Measurements from ENCODE around the gene SNUPN. TPM values are rescaled to one million over a fixed set of nuclear protein-coding genes. Genes with fewer than 3 reads are reported as not detected.

Gene SNUPN
- total RNA-seq, 4 donors from 2014 or later, result 14.2 to 18.3 (median 15.9) TPM

GRCh38 chr15:75606711-75607699 lies 18.5 kb downstream of the SNUPN start:
- no peak overlapping the region for H3K27ac ChIP-seq
- H3K9me3 ChIP-seq, result no peaks in the 10 kb centered on the region
- H3K4me3 ChIP-seq, result no peak overlapping the region
- no peaks in the 10 kb centered on the region for H3K27me3 ChIP-seq
- TF ChIP-seq POLR2A (IDR thresholded peaks at IDR 0.05), result no peak
- TF ChIP-seq CTCF (IDR thresholded peaks at IDR 0.05 in 4 of 5, conservative IDR thresholded peaks at IDR 0.05 in 1 of 5), result no peak
- in situ Hi-C loops (cut with MboI; ENCODE audit: low sequenced_read_pairs in 4 of 4) (loop anchor here in 1 of 4 donors (25.0 kb wide), 1 partner anchor 220 kb away; no protein-coding TSS in a partner anchor), intact Hi-C loops (cut with DNase I; ENCODE audit: low total_unique reads) (no loop called here)
- no peaks in the 10 kb centered on the region for H3K4me1 ChIP-seq
- peaks cover 0 to 67% of the 10 kb centered on the region in 2 donors for H3K36me3 ChIP-seq
- no peak for ATAC-seq
- no peak for DNase-seq

GRCh38 chr15:75606026-75606425 lies 19.5 kb downstream of the SNUPN start:
- in situ Hi-C loops (cut with MboI; ENCODE audit: low sequenced_read_pairs in 4 of 4) (loop anchor here in 1 of 4 donors (25.0 kb wide), 1 partner anchor 219 kb away; no protein-coding TSS in a partner anchor), intact Hi-C loops (cut with DNase I; ENCODE audit: low total_unique reads) (no loop called here)
- H3K4me1 ChIP-seq, result peaks cover 0 to 6% of the 10 kb centered on the region in 2 donors
- H3K27ac ChIP-seq, result no peak overlapping the region
- H3K9me3 ChIP-seq, result no peaks in the 10 kb centered on the region
- ATAC-seq, result no peak
- TF ChIP-seq POLR2A (IDR thresholded peaks at IDR 0.05) (no peak), CTCF (IDR thresholded peaks at IDR 0.05 in 4 of 5, conservative IDR thresholded peaks at IDR 0.05 in 1 of 5) (no peak)
- peaks cover 0 to 68% of the 10 kb centered on the region in 2 donors for H3K36me3 ChIP-seq
- H3K4me3 ChIP-seq, result no peak overlapping the region
- DNase-seq, result no peak
- H3K27me3 ChIP-seq, result no peaks in the 10 kb centered on the region

DNA sequence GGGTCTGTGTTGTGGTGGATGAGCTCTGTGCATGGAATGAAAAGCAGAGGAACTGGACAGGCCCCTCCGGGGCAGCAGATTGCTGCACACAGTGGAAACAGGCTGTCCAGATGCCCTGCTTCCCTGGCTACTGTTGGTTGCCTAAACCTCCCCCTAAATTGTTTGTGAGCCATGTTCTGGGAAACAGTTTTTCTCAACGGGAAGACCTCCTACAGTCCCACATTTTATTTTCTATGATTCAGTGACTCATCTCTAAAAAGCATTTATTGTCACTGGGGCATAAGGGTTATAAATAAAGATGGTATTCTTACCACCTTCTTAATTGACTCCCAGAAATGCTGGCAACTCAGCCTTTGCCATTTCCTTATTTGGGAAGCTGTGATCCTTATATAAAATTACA lies 26.1 kb downstream of the SNUPN start:
- H3K27me3 ChIP-seq, result no peaks in the 10 kb centered on the region
- no peak overlapping the region for H3K4me3 ChIP-seq
- peaks cover 0 to 32% of the 10 kb centered on the region in 2 donors for H3K4me1 ChIP-seq
- peaks cover 0 to 40% of the 10 kb centered on the region in 2 donors for H3K36me3 ChIP-seq
- TF ChIP-seq CTCF (IDR thresholded peaks at IDR 0.05 in 4 of 5, conservative IDR thresholded peaks at IDR 0.05 in 1 of 5), result no peak
- no peak for TF ChIP-seq POLR2A (IDR thresholded peaks at IDR 0.05)
- peak overlapping the region in 3 of 4 donors; percentile 9 to 43 (median 28) for H3K27ac ChIP-seq
- in situ Hi-C loops (cut with MboI; ENCODE audit: low sequenced_read_pairs in 4 of 4) (no loop called here), intact Hi-C loops (cut with DNase I; ENCODE audit: low total_unique reads) (no loop called here)
- DNase-seq, result no peak
- no peak for ATAC-seq
- no peaks in the 10 kb centered on the region for H3K9me3 ChIP-seq

- intact Hi-C loops (cut with DNase I; ENCODE audit: low total_unique reads), result no loop called here
- H3K27me3 ChIP-seq, result no peaks in the 10 kb centered on the region
- peaks cover 0 to 32% of the 10 kb centered on the region in 2 donors for H3K4me1 ChIP-seq
- H3K27ac ChIP-seq, result peak overlapping the region in 1 of 4 donors; percentile 43
- peaks cover 0 to 37% of the 10 kb centered on the region in 2 donors for H3K36me3 ChIP-seq
- DNase-seq (no peak), ATAC-seq (no peak)
- no peak overlapping the region for H3K4me3 ChIP-seq
- in situ Hi-C loops (cut with MboI; ENCODE audit: low sequenced_read_pairs in 4 of 4), result no loop called here
- TF ChIP-seq CTCF (IDR thresholded peaks at IDR 0.05 in 4 of 5, conservative IDR thresholded peaks at IDR 0.05 in 1 of 5), result no peak
- TF ChIP-seq POLR2A (IDR thresholded peaks at IDR 0.05), result no peak
- no peaks in the 10 kb centered on the region for H3K9me3 ChIP-seq
Observed at GRCh38 chr15:75598361-75598760, 27.2 kb downstream of the SNUPN start.

Measured in gastrocnemius medialis (tissue), 4 donors.